NCI-H526 treated with DMSO at 0.1 percent for 48 hours (cell line): ENCODE data around the gene NATD1.
"Not testable (repeated sequence)": the region's sequence is repeated elsewhere in the genome, so short reads cannot be mapped to it uniquely, and the experiment has no call there.

Source experiments
- DNase-seq: peaks from one replicate; lab custom pipeline; 2025; lab: John Stamatoyannopoulos, UW

The NATD1 gene

DNA sequence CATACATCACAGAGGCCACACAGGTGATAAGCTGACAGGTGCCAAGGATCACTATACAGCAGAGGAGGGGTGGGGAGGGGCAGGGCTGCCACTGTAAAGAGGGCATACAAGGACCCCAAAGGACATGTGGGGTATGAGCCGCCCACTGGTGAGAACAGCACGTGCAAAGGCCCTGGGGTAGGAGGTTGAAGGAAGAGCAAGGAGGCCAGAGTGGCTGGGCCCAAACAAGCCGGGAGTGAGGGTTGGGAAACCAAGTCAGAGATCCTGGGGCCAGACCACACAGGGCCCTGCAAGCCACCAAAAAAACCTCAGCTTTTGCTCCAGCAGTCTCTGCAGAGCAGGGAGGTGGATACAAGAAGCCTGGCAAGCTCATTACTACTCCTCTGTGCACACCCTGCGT lies 6.5 kb downstream of the NATD1 start:
- DNase-seq, result no peak

GRCh38 chr17:21245639-21246084 lies 7.5 kb downstream of the NATD1 start:
- no peak for DNase-seq

DNA sequence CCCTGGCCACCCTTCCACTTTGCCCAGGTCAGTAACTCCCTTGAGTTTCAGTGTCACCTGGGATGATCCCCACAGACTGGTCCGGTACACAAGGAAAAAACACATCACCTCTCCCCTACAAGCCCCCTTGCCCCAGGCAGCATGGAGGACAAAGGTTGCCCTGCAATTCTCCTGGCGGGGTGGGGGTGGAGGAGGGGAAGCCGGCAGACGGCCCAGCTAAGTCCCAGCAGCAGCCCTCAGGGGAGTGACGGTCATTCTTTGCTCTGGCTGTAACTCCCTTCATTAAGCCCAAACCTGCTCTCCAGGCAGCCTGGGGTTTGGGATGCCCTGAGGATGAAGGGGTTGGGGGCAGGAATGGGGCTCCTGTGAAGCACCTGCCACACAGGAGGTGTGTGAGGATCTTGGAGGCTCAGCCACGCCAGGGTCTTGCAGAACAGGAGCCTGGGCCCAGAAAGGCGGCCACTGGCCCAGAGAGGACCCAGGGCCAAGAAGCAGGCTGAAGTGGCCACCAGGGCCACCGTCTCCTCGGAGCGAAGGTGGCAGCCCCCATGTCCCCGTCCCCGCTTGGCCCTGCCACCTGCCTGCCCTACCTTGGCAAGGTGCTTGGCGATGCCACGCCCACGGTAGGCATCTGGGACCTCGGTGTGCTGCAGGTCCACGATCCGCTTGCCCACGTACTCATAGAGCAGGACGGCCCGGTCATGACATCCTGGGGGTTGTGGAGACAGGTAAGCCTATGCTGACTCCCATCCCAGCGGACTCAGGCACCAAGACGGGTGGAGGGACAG lies 9.5 kb downstream of the NATD1 start:
- no peak for DNase-seq

- no peak for DNase-seq
Measured at GRCh38 chr17:21242780-21243515, 10.3 kb downstream of the NATD1 start.

- no peak for DNase-seq
Measured at GRCh38 chr17:21242026-21242697, 11.0 kb downstream of the NATD1 start.

- DNase-seq, result no peak
Measured at GRCh38 chr17:21241564-21241963, 11.6 kb downstream of the NATD1 start.

GRCh38 chr17:21240369-21241055 lies 12.7 kb downstream of the NATD1 start:
- no peak for DNase-seq

GRCh38 chr17:21239680-21240368 lies 13.4 kb downstream of the NATD1 start:
- no peak for DNase-seq

GRCh38 chr17:21235921-21236320 lies 17.3 kb downstream of the NATD1 start:
- no peak for DNase-seq

DNA sequence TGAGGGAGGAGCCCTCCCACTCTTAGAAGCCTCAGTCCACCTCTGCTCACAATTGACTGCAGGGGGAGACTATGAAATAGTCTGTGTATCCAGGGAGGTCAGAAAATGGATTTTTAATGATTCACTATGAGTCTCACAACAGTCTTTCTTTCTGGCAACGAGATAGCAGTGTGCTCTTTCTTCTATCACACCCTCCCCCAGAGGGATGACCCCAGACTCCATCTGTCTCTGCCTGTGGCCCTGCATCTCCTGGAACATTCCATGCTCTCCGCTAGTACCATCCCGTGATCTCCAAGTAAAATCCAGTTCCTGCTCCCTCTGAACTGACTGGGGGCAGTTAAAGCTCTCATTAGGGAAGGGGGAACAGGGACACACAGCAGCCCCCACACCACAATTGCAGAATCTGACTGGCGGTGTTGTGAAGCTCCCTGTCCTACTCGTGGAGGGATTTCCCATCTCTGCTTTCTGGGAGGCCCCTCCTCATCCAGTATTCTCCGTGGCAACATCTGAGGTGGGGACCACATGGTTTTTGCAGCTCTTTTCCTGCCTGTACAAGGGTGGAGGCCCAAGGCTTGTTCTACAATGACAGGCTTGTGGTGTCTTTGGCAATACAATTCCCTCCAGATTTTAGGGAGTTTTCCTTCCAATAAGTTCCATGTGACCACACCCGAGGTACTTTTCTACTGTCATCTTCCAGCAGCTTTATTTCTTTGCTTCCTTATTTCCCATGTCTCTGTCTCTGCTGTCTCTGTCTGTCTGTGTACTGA lies 19.4 kb downstream of the NATD1 start:
- no peak for DNase-seq

- DNase-seq, result no peak
Measured at GRCh38 chr17:21232033-21232749, 21.0 kb downstream of the NATD1 start.

DNA sequence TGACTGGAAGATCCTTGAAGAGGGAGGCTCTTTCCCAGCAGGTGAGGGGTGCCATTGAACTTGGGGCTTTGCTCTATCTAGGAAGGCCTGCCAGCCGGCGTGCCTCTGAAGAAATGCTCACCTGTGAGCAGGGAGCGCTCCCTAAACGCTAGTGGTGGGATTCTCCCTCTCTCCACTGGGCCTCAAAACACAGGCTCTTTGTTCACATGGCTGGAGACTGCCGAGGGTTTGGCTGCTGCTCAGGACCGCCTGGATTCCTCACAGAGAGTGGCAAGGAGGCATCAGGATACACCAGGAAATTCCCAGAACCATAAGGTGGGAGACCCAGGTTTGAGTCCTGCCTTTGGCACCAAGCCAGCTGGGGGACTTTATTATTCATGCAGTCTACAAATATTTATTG lies 21.7 kb downstream of the NATD1 start:
- DNase-seq, result no peak

DNA sequence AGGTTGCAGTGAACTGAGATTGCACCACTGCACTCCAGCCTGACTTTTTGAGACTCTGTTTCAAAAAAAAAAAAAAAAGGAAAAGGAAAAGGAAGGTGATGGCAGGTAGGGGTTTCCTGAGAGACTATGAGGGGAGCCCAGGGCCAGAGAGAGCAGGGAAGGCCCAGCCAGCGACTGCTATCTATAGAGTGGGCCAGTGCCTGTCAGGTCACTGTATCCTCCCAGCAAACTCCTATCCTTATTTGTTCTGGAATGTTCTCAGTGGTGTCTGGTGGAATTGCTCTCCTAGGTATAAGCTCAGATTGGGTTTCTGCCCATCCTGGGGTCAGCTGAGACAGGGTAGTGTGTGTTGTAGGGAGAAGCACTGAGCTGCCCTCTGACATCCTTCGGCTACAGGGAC lies 24.4 kb downstream of the NATD1 start:
- no peak for DNase-seq

GRCh38 chr17:21228111-21228510 lies 25.1 kb downstream of the NATD1 start:
- DNase-seq, result no peak

- not testable (repeated sequence) for DNase-seq
Measured at GRCh38 chr17:21227277-21227676, 25.9 kb downstream of the NATD1 start.

DNA sequence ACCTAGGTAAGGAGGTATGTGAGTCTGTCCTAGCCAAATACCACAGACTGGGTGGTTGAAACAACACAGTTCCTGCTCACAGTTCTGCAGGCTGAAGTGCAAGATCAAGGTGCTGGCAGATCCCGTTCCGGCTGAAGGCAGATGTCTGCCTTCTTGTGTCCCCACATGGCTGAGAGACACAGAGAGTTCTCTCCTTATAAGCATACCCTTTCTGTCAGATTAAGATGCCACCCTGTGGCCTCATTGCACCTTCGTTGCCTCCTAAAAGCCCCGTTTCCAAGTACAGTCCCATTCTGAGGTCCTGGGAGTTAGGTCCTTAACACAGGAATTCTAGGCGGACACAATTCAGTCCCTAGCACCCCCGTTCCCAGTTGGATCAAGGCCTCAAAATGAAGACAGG lies 30.1 kb downstream of the NATD1 start:
- no peak for DNase-seq

DNA sequence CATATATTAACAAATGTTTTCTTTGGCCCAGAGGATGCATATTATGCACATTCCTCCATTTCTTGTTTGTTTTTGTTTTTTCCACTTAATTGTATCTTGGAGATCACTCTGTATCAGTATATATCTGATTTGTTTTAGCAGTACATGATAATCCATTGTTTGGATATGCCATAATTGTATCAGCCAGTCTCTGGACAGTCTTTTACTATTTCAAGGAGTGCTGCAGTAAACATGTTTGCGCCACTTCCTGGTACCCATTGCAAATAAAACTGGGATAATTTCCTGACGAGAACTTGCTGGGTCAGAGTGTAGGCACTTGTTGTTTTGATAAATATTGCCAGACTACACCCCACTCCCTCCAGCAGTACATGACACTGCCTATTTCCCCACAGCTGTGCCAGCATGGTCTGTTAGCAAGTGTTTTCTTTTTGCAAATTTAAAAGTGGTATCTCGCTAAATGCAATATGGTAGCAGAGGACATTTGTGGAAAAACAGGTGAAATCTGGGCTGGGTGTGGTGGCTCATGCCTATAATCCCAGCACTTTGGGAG lies 34.3 kb downstream of the NATD1 start:
- DNase-seq, result no peak

GRCh38 chr17:21218101-21218500 lies 35.1 kb downstream of the NATD1 start:
- no peak for DNase-seq

GRCh38 chr17:21217346-21217745 lies 35.9 kb downstream of the NATD1 start:
- no peak for DNase-seq

DNA sequence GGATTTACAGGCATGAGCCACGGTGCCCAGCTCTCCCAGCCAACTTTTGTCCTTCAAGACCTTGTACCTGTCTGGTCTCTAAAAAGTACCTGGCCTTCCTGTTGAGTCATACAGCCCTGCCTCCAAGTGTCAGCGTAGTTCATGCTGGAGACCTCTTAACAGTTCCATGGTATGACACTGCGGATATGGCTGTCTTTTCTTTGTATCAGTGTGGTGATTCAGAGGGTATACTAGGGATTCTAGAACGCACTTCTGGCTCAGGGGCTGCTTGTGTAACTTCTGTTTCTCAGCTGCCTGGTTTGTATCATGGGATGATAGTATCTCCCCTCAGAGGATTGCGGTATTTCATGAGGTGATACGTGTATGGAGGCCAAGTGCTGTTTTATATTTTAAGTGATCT lies 37.3 kb downstream of the NATD1 start:
- no peak for DNase-seq
